ENCODE measurements around the gene VN1R5. TPM values are rescaled to one million over a fixed set of nuclear protein-coding genes. Genes with fewer than 3 reads are reported as not detected.

The VN1R5 gene
- total and polyA plus RNA-seq, 9 of the 15 experiments (the other 6 are each of a cell fraction or from before 2014, with no cell fraction given) = not detected

- Histone ChIP-seq H3K27me3 (ENCODE audit: control insufficient read depth in 2 of 2, insufficient read depth in 2 of 2, low read length in 2 of 2) (no peaks in the 10 kb centered on the region), H3K36me3 (ENCODE audit: control insufficient read depth, insufficient read depth, low read length) (no peaks in the 10 kb centered on the region), H2AFZ (ENCODE audit: low read depth, low read length) (peak overlapping the region; percentile 61; the same call in 1 of the 2 replicates), H3K27ac (ENCODE audit: extremely low read depth, low read depth, low read length) (no peak overlapping the region), H3K4me2 (ENCODE audit: insufficient read depth, low read length) (peak overlapping the region; percentile 50; the same call in 1 of the 2 replicates), H3K9ac (ENCODE audit: insufficient read depth in 1 of 2, low read depth in 2 of 2, low read length in 2 of 2) (no peak overlapping the region; a peak in 1 of 4 replicates), H3K4me1 (replicated peaks in 1 of 2; ENCODE audit: control insufficient read depth in 2 of 2, insufficient read depth in 2 of 2, low read length in 2 of 2) (no peaks in the 10 kb centered on the region), H4K20me1 (replicated peaks; ENCODE audit: control insufficient read depth, insufficient read depth, low read length) (no peaks in the 10 kb centered on the region), H3K9me1 (ENCODE audit: control insufficient read depth, insufficient read depth, low read length) (no peaks in the 10 kb centered on the region), H3K79me2 (ENCODE audit: control insufficient read depth, insufficient read depth, low read length) (no peaks in the 10 kb centered on the region), H3K9me3 (replicated peaks; ENCODE audit: control insufficient read depth, insufficient read depth, low read depth, low read length) (peaks cover 3% of the 10 kb centered on the region; the same call in 1 of the 2 replicates), H3K4me3 (no peak overlapping the region)
- ChIA-PET CTCF (ENCODE audit: low intra/inter-chr PET ratio) (no interaction called here), POLR2A (interaction anchor here (0.6 kb wide), 2 partner anchors 166 to 268 kb away, joined by 3 to 4 read pairs; no protein-coding TSS in a partner anchor)
- intact Hi-C loops (cut with micrococcal nuclease) = loop anchor here (10.0 kb wide), 1 partner anchor 147 kb away; no protein-coding TSS in a partner anchor
- in situ Hi-C loops (cut with MboI) = no loop called here
- FAIRE-seq = peak; percentile 73
- no TSS peak for BruUV-seq (replicated peaks)
- 0% methylated on average over 3 of the region's 3 CpGs for WGBS (ENCODE audit: insufficient coverage, low coverage, missing lambda C conversion rate)
- peak in 2 of 4 experiments; percentile 29 to 59 for DNase-seq (ENCODE audit: extremely low read depth in 1 of 4, low spot score in 3 of 4)
- ATAC-seq = peak; percentile 99
- peak; percentile 58; the same call in 1 of the 2 replicates for TF ChIP-seq FOXM1 (IDR thresholded peaks at IDR 0.05; ENCODE audit: low read depth)
- TF ChIP-seq FOXM1 (CRISPR knock-in tag; IDR thresholded peaks at IDR 0.05; ENCODE audit: low read depth) = no peak
- peak; percentile 66 for TF ChIP-seq PRDM10 (IDR thresholded peaks at IDR 0.05; ENCODE audit: partially characterized antibody)
- TF ChIP-seq PHB2 (IDR thresholded peaks at IDR 0.05; ENCODE audit: low read depth) = no peak
- TF ChIP-seq, protein P1, sequence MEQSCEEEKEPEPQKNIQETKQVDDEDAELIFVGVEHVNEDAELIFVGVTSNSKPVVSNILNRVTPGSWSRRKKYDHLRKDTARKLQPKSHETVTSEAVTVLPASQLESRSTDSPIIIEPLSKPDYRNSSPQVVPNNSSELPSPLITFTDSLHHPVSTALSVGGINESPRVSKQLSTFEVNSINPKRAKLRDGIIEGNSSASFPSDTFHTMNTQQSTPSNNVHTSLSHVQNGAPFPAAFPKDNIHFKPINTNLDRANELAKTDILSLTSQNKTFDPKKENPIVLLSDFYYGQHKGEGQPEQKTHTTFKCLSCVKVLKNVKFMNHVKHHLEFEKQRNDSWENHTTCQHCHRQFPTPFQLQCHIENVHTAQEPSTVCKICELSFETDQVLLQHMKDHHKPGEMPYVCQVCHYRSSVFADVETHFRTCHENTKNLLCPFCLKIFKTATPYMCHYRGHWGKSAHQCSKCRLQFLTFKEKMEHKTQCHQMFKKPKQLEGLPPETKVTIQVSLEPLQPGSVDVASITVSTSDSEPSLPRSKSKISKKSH (CRISPR knock-in tag; IDR thresholded peaks at IDR 0.05) = no peak
- no peak for TF ChIP-seq ZNF197 (CRISPR knock-in tag; IDR thresholded peaks at IDR 0.05; ENCODE audit: low read depth)
- no peak for TF ChIP-seq PTTG1 (tag; IDR thresholded peaks at IDR 0.05; ENCODE audit: low read depth)
- peak in 1 of 2 experiments; percentile 21; a peak in 1 of 4 replicates for TF ChIP-seq HDAC1 (IDR thresholded peaks at IDR 0.05)
- TF ChIP-seq, protein P2, sequence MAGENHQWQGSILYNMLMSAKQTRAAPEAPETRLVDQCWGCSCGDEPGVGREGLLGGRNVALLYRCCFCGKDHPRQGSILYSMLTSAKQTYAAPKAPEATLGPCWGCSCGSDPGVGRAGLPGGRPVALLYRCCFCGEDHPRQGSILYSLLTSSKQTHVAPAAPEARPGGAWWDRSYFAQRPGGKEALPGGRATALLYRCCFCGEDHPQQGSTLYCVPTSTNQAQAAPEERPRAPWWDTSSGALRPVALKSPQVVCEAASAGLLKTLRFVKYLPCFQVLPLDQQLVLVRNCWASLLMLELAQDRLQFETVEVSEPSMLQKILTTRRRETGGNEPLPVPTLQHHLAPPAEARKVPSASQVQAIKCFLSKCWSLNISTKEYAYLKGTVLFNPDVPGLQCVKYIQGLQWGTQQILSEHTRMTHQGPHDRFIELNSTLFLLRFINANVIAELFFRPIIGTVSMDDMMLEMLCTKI (IDR thresholded peaks at IDR 0.05; ENCODE audit: partially characterized antibody) = no peak
- no peak for TF ChIP-seq ATF6 (CRISPR knock-in tag; IDR thresholded peaks at IDR 0.05)
- TF ChIP-seq SOX6 (IDR thresholded peaks at IDR 0.05) = no peak
- peak; percentile 51 to 68; a peak in 2 of 4 replicates for TF ChIP-seq FOXA3 (CRISPR knock-in tag; conservative IDR thresholded peaks at IDR 0.05 in 1 of 2, IDR thresholded peaks at IDR 0.05 in 1 of 2)
- peak; percentile 57; the same call in 1 of the 2 replicates for TF ChIP-seq CC2D1A (IDR thresholded peaks at IDR 0.05)
- no peak for TF ChIP-seq PHF8 (IDR thresholded peaks at IDR 0.05; ENCODE audit: borderline replicate concordance, low read length)
These were observed 27.7 kb upstream of the VN1R5 start for GRCh38 chr1:247228133-247228532.

Measured in K562 (cell line).